ENCODE data around the gene MSH2.

GRCh38 chr2:47493317-47494035 is 90.5 kb downstream of the MSH2 start:
- TF ChIP-seq, protein P1, sequence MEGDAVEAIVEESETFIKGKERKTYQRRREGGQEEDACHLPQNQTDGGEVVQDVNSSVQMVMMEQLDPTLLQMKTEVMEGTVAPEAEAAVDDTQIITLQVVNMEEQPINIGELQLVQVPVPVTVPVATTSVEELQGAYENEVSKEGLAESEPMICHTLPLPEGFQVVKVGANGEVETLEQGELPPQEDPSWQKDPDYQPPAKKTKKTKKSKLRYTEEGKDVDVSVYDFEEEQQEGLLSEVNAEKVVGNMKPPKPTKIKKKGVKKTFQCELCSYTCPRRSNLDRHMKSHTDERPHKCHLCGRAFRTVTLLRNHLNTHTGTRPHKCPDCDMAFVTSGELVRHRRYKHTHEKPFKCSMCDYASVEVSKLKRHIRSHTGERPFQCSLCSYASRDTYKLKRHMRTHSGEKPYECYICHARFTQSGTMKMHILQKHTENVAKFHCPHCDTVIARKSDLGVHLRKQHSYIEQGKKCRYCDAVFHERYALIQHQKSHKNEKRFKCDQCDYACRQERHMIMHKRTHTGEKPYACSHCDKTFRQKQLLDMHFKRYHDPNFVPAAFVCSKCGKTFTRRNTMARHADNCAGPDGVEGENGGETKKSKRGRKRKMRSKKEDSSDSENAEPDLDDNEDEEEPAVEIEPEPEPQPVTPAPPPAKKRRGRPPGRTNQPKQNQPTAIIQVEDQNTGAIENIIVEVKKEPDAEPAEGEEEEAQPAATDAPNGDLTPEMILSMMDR (IDR thresholded peaks at IDR 0.05), result no peak
- no peak for TF ChIP-seq POLR2A (IDR thresholded peaks at IDR 0.05)

All from tibial nerve (tissue), 3 donors.